PFSK-1 (cell line): ENCODE data around the gene FOXF2.

Experiments used
- FOXP2 ChIP-seq: optimal IDR thresholded peaks from 2 replicates; pipeline ENCODE3; 2011; ENCODE audit warnings: borderline replicate concordance, control low read depth, inconsistent platforms; ENCODE audit not compliant: insufficient read depth; ENCODE audit errors: extremely low read length, extremely low read depth
- POLR2AphosphoS5 ChIP-seq: IDR thresholded peaks from 2 replicates; pipeline ENCODE4 v1.6.1; 2012; ENCODE audit warnings: low read depth, mild to moderate bottlenecking, control low read depth, low read length, moderate library complexity
- REST ChIP-seq, 2 experiments: IDR thresholded peaks; 2 replicates each; pipeline versions ENCODE4 v1.6.1 to v1.8.0; 2011 to 2012; ENCODE audit warnings: low read depth in 2 of 2, low read length in 2 of 2, control low read depth in 1 of 2, inconsistent platforms in 1 of 2, mild to moderate bottlenecking in 1 of 2, moderate library complexity in 1 of 2; ENCODE audit not compliant: insufficient read depth in 1 of 2
- SIN3A ChIP-seq: IDR thresholded peaks from 2 replicates; pipeline ENCODE4 v1.6.1; 2012; ENCODE audit warnings: mild to moderate bottlenecking, low read length, moderate library complexity, borderline replicate concordance; ENCODE audit not compliant: insufficient read depth
- TAF1 ChIP-seq: IDR thresholded peaks from 2 replicates; pipeline ENCODE4 v1.6.1; 2012; ENCODE audit warnings: low read length, control low read depth, borderline replicate concordance; ENCODE audit not compliant: insufficient read depth

Gene FOXF2

DNA sequence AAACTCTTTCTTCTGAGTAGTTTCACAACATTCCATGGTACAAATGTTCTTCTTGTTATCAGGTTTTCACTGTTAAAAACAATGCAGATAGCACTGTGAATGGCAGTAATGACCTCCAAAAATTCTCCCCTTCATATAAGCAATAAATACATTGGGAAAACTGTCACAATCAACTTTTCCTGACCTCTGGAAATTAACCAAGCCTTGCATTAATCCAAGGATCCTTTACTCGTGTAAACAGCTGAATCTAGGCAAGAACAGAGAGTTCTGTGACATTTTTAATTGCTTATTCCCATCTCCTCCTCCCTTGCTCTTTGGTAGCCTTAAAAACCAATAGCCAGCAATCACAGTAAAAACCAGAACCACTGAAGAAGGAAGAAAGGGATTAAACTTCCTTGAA, 39.7 kb upstream of the FOXF2 start:
- TF ChIP-seq TAF1 (no peak), FOXP2 (no peak), SIN3A (no peak), POLR2AphosphoS5 (no peak), REST (IDR thresholded peaks at IDR 0.05; ENCODE audit: insufficient read depth in 1 of 2, low read depth in 2 of 2, low read length in 2 of 2) (no peak)

DNA sequence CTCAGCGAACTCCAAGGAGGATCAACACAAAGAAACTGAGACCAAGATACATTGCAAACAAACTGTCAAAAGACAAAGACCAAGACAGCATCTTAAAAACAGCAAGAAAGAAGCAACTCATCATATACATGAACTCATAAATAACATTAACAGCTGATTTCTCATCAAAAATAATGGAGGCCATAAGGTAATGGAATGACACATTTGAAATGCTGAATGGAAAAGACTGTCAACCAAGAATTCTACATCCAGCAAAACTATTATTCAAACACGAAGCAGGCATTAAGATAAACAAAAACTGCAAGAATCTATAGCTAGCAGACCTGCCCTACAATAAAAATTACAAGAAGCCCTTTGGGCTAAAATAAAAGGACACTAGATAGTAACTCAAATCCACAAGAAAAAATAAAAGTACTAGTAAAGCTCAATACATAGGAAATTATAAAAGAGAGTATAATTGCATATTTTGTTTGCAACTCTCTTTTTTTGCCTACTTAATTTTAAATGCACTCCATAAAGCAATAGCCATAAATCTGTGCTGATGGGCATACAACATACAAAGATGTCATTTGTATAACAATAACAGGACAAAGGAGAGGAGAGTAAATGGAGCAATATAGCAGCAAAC, 37.9 kb upstream of the FOXF2 start:
- TF ChIP-seq REST (IDR thresholded peaks at IDR 0.05; ENCODE audit: insufficient read depth in 1 of 2, low read depth in 2 of 2, low read length in 2 of 2) = no peak

GRCh38 chr6:1362643-1363042, 26.7 kb upstream of the FOXF2 start:
- no peak for TF ChIP-seq FOXP2
- TF ChIP-seq SIN3A = no peak
- no peak for TF ChIP-seq REST (IDR thresholded peaks at IDR 0.05; ENCODE audit: insufficient read depth in 1 of 2, low read depth in 2 of 2, low read length in 2 of 2)

DNA sequence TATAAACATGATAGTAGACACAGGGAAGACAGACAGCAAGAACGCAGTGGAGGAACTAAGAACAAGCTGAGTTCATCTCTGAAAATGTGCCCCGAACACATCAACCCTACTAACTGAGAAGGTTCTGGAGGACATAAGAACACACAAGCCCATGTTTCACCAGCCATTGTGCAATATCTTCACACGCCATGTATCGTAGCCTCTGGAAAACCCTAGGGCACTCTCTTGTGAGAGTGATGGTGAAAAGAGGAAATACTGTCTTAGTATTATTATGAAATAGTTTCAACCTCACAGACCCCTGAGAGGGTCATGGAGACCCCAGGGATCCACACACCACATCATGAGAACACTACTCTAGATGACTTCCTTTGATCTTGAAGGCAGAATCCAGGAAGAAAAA, 26.1 kb upstream of the FOXF2 start:
- no peak for TF ChIP-seq FOXP2
- TF ChIP-seq SIN3A = no peak
- TF ChIP-seq REST (IDR thresholded peaks at IDR 0.05; ENCODE audit: insufficient read depth in 1 of 2, low read depth in 2 of 2, low read length in 2 of 2) = no peak
- no peak for TF ChIP-seq TAF1

DNA sequence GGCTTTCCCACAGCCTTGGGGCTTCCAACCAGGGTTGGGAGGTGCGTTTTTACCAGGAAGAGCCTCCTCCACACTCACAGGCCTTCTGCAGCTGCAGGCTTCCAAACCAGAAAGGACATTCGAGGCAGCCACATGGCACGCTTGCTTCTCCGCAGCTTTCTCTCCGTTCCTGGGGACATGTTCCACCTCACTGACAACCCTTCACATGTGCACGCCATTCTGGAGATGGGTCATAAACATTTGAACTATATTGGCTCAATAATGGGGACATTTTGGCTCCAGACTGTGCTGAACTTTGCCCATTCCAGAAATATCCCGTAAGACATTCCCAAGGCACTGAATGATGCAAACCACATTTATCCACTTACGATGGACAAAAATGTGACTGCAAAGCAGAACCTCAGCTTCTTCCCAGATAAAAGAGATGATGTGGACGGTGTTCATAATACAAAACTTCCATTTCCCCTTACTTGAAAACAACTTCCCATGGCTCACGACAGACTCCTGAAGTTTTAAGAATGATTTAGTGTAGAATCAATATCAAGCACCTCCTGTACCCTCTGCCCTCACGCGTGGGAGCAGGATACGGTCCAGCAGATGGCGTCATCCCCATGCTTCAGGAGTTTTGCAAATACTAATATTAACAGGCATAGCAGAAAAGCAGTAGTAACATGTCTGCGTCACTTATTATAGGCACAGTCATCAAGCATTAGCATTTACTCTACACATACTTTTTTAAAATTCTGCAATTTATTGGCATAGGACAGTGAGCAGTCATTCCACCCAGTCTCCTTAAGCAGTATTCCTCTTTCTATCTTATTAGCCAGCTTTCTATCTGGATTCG, 25.4 kb upstream of the FOXF2 start:
- no peak for TF ChIP-seq REST (IDR thresholded peaks at IDR 0.05; ENCODE audit: insufficient read depth in 1 of 2, low read depth in 2 of 2, low read length in 2 of 2)
- no peak for TF ChIP-seq POLR2AphosphoS5
- TF ChIP-seq SIN3A = no peak
- TF ChIP-seq TAF1 = no peak
- TF ChIP-seq FOXP2 = no peak
